Neutrophil (primary cell): Measurements from ENCODE around the gene CD22.

Source experiments
- H3K27ac ChIP-seq: fragments of 200-600 bp; sonication (generic); 2 replicates; pipeline ENCODE4 v1.5.1; 2016; ENCODE audit warnings: mild to moderate bottlenecking, moderate library complexity
- H3K27me3 ChIP-seq: fragments of 200-600 bp; sonication (generic); 2 replicates; pipeline ENCODE4 v1.6.0; 2016; ENCODE audit warnings: mild to moderate bottlenecking
- H3K36me3 ChIP-seq: fragments of 200-600 bp; sonication (generic); 2 replicates; pipeline ENCODE4 v1.5.1; 2017
- H3K4me1 ChIP-seq, 2 experiments: fragments of 200-600 bp in 1 of 2; sonication (generic) in 1 of 2; 1 replicate in 1 of 2; 2 replicates in 1 of 2; pipeline versions ENCODE4 v1.5.1 to v1.6.1; 2013 to 2016; ENCODE audit warnings: low read depth in 1 of 2, low read length in 1 of 2, mild to moderate bottlenecking in 1 of 2, moderate library complexity in 1 of 2; ENCODE audit not compliant: control insufficient read depth in 1 of 2, insufficient read depth in 1 of 2
- H3K4me3 ChIP-seq, 2 experiments: fragments of 200-600 bp in 1 of 2; sonication (generic) in 1 of 2; 1 replicate in 1 of 2; 2 replicates in 1 of 2; pipeline ENCODE4 v1.5.1; 2013 to 2016; ENCODE audit warnings: low read depth in 1 of 2, low read length in 1 of 2, mild to moderate bottlenecking in 1 of 2, moderate library complexity in 1 of 2
- H3K9me3 ChIP-seq: fragments of 200-600 bp; sonication (generic); 2 replicates; pipeline ENCODE4 v1.5.1; 2016
- TF ChIP-seq, protein P1 (sequence below): fragments of 200-600 bp; sonication (generic); IDR thresholded peaks from 2 replicates; pipeline ENCODE4 v1.5.1; 2016; ENCODE audit warnings: antibody characterized with exemption

Gene CD22

DNA sequence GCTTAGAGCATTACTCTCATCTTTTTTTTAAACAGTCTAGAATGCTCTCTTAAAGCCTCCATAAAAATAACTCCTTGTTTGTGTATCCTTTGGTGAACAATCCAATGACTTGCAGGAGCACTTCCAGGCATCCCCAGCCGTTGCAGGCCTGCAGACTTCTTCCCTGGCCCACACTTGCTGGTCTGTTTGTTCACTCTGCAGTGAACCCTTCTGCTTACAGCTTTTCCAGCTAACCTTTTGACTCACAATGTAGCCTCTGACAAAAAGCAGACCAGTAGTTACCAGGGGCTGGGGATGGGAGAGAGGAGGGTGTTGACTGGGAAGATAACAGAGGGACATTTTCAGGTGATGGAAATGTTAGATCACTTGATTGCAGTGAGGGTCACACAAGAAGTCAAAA lies 51.0 kb downstream of the CD22 start:
- TF ChIP-seq, protein P1, sequence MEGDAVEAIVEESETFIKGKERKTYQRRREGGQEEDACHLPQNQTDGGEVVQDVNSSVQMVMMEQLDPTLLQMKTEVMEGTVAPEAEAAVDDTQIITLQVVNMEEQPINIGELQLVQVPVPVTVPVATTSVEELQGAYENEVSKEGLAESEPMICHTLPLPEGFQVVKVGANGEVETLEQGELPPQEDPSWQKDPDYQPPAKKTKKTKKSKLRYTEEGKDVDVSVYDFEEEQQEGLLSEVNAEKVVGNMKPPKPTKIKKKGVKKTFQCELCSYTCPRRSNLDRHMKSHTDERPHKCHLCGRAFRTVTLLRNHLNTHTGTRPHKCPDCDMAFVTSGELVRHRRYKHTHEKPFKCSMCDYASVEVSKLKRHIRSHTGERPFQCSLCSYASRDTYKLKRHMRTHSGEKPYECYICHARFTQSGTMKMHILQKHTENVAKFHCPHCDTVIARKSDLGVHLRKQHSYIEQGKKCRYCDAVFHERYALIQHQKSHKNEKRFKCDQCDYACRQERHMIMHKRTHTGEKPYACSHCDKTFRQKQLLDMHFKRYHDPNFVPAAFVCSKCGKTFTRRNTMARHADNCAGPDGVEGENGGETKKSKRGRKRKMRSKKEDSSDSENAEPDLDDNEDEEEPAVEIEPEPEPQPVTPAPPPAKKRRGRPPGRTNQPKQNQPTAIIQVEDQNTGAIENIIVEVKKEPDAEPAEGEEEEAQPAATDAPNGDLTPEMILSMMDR: no peak
- peaks cover 0 to 12% of the 10 kb centered on the region in 2 experiments for H3K4me1 ChIP-seq
- no peak overlapping the region for H3K27ac ChIP-seq
- no peaks in the 10 kb centered on the region for H3K9me3 ChIP-seq
- H3K36me3 ChIP-seq: no peaks in the 10 kb centered on the region
- peaks cover 28% of the 10 kb centered on the region for H3K27me3 ChIP-seq
- H3K4me3 ChIP-seq: no peak overlapping the region

DNA sequence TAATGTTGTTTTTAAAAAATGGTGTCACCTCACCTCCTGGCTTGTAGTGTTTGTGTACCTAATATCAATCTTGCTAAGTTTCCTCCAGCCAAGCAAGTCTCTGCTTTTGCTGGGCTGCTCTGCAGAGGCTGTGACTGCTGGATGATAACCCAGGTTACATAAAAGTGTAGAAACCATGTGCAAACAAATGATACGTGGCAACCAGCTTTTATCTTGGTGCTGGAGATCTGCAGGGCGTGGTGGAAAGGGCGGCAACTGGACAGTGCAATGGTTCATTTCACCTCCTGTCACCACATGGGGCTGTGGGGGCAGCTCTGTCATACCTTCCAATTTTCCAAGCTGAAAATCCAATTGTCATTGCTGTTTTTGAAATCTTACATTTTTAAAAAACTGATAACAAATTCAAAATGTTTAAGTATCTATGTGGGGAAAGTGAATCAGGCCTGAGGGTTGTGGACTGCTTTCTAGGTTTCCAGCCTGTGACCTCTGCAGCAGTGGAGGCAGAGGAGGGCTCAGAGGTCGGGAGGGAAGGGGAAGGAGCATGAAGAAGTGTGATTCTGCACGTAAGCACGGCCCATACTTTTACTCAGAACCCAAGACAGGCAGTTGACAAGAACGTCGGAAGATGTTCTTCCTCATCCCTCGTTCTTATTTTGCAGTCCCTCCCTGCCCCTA lies 51.6 kb downstream of the CD22 start:
- TF ChIP-seq, protein P1: no peak
- peaks cover 0 to 12% of the 10 kb centered on the region in 2 experiments for H3K4me1 ChIP-seq
- H3K4me3 ChIP-seq: no peak overlapping the region
- H3K27ac ChIP-seq: no peak overlapping the region
- H3K36me3 ChIP-seq: no peaks in the 10 kb centered on the region
- H3K9me3 ChIP-seq: no peaks in the 10 kb centered on the region
- peaks cover 28% of the 10 kb centered on the region for H3K27me3 ChIP-seq

DNA sequence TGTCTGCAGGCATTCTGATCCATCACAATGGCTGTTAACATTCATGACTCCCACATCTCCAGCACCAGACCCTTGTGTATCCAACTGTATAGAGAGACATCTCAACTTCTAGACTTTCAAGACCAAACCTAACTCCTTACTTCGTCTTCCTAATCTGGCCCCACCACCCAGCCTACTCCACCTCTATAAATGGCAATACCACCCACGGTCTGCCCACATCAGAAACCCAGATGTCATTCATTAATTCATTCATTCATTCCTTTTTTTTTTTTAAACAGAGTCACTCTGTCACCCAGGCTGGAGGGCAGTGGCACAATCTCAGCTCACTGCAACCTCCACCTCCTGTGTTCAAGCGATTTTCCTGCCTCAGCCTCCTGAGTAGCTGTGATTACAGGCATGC lies 52.3 kb downstream of the CD22 start:
- H3K9me3 ChIP-seq: no peaks in the 10 kb centered on the region
- no peak overlapping the region for H3K27ac ChIP-seq

DNA sequence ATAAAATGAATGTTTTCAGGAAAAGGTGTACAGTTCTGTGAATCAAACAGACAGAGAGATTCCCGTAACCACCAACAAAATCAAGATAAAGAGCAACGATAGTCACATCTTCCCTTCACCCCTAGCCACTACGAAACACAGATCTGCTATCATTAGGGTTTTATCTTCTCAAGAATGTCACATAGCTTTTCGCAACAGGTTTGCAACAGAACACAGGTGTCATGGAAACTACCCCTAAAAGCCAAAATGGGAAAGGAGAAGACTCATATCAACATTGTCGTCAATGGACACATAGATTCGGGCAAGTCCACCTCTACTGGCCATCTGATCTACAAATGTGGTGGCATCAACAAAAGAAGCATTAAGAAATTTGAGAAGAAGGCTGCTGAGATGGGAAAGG lies 52.9 kb downstream of the CD22 start:
- H3K4me3 ChIP-seq: no peak overlapping the region
- TF ChIP-seq, protein P1: no peak
- no peak overlapping the region for H3K27ac ChIP-seq
- H3K27me3 ChIP-seq: peaks cover 21% of the 10 kb centered on the region
- H3K4me1 ChIP-seq: peaks cover 0 to 10% of the 10 kb centered on the region in 2 experiments
- no peaks in the 10 kb centered on the region for H3K36me3 ChIP-seq
- H3K9me3 ChIP-seq: no peaks in the 10 kb centered on the region

More for the DNA sequence above, 52.3 kb downstream of the CD22 start:
- TF ChIP-seq, protein P1: no peak
- peaks cover 22% of the 10 kb centered on the region for H3K27me3 ChIP-seq
- H3K4me1 ChIP-seq: peaks cover 0 to 12% of the 10 kb centered on the region in 2 experiments
- no peak overlapping the region for H3K4me3 ChIP-seq
- H3K36me3 ChIP-seq: no peaks in the 10 kb centered on the region

DNA sequence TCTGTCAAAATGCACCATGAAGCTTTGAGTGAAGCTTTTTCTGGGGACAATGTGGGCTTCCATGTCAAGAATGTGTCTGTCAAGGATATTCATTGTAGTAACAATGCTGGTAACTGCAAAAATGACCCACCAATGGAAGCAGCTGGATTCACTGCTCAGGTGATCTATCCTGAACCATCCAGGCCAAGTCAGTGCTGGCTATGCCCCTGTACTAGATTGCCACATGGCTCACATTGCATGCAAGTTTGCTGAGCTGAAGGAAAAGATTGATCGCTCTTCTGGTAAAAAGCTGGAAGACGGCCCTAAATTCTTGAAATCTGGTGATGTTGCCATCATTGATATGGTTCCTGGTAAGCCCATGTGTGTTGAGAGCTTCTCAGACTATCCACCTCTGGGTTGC lies 54.5 kb downstream of the CD22 start:
- no peak overlapping the region for H3K27ac ChIP-seq
- H3K27me3 ChIP-seq: peaks cover 21% of the 10 kb centered on the region
- no peak overlapping the region for H3K4me3 ChIP-seq
- H3K9me3 ChIP-seq: no peaks in the 10 kb centered on the region
- TF ChIP-seq, protein P1: no peak
- H3K4me1 ChIP-seq: no peaks in the 10 kb centered on the region
- H3K36me3 ChIP-seq: no peaks in the 10 kb centered on the region
